Esophagus muscularis mucosa (tissue), 4 donors: ENCODE measurements around the gene EDA.

Source experiments
- EP300 ChIP-seq: sonication (generic); formaldehyde crosslinking; IDR thresholded peaks from one replicate; pipeline ENCODE4 v1.6.1; 2017; ENCODE audit warnings: antibody characterized with exemption
- POLR2A ChIP-seq: fragments of 450-650 bp; IDR thresholded peaks from one replicate; pipeline ENCODE4 v1.6.1; 2017; ENCODE audit warnings: antibody characterized with exemption, moderate library complexity, mild to moderate bottlenecking, low read depth
- POLR2AphosphoS5 ChIP-seq, 2 donors: sonication (generic); formaldehyde crosslinking; IDR thresholded peaks; one replicate each; pipeline ENCODE4 v1.6.1; 2017; ENCODE audit warnings: antibody characterized with exemption in 2 of 2
- TF ChIP-seq, protein P1 (sequence below), 3 experiments: fragments of 200-600 bp in 2 of 3; fragments of 450-650 bp in 1 of 3; sonication (generic) in 2 of 3; IDR thresholded peaks; one replicate each; pipeline ENCODE4 v1.5.1; 2017 to 2019; ENCODE audit warnings: antibody characterized with exemption in 3 of 3, mild to moderate bottlenecking in 2 of 3, moderate library complexity in 1 of 3

DNA sequence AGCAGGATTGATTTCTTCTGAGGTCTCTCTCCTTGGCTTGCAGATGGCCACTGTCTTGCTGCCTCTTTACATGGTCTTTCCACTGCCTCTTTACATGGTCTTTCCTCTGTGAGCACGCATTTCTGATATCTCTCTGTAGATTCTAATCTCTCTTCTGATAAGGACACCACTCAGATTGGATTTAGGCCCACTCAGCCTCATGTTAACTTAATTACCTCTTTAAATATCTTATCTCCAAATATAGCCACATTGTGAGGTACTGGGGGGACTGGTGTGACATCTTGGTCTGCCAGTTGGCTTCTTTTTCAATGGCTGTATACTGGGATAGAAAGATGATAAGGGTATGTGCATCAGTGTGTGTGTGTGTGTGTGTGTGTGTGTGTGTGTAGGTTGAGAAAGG, 280.1 kb downstream of the EDA start:
- TF ChIP-seq, protein P1, sequence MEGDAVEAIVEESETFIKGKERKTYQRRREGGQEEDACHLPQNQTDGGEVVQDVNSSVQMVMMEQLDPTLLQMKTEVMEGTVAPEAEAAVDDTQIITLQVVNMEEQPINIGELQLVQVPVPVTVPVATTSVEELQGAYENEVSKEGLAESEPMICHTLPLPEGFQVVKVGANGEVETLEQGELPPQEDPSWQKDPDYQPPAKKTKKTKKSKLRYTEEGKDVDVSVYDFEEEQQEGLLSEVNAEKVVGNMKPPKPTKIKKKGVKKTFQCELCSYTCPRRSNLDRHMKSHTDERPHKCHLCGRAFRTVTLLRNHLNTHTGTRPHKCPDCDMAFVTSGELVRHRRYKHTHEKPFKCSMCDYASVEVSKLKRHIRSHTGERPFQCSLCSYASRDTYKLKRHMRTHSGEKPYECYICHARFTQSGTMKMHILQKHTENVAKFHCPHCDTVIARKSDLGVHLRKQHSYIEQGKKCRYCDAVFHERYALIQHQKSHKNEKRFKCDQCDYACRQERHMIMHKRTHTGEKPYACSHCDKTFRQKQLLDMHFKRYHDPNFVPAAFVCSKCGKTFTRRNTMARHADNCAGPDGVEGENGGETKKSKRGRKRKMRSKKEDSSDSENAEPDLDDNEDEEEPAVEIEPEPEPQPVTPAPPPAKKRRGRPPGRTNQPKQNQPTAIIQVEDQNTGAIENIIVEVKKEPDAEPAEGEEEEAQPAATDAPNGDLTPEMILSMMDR (IDR thresholded peaks at IDR 0.05) = no peak
- TF ChIP-seq POLR2A (no peak), EP300 (no peak), POLR2AphosphoS5 (IDR thresholded peaks at IDR 0.05) (no peak)
